ENCODE data around the gene SLC66A2.

GRCh38 chr18:79870301-79871025, 81.0 kb downstream of the SLC66A2 start:
- TF ChIP-seq CTCF (IDR thresholded peaks at IDR 0.05) (no peak), POLR2A (IDR thresholded peaks at IDR 0.05) (no peak)

Data from lower leg skin (tissue), 3 donors.